Keratinocyte (primary cell): ENCODE results near the gene TEX261.

Experiments
- EZH2 ChIP-seq: IDR thresholded peaks from one replicate; pipeline ENCODE4 v1.6.1; 2012; ENCODE audit warnings: inconsistent platforms, mild to moderate bottlenecking, low read length, moderate library complexity
- TF ChIP-seq, protein P1 (sequence below), 3 experiments: IDR thresholded peaks in 1 of 3; conservative IDR thresholded peaks in 1 of 3; optimal IDR thresholded peaks in 1 of 3; 2 replicates in 2 of 3; 3 replicates in 1 of 3; pipeline versions ENCODE3 to v1.5.1; 2011; ENCODE audit warnings: low read length in 3 of 3, mild to moderate bottlenecking in 3 of 3, moderate library complexity in 2 of 3, control low read depth in 1 of 3, inconsistent platforms in 1 of 3; ENCODE audit not compliant: insufficient read depth in 2 of 3; ENCODE audit errors: extremely low read depth in 1 of 3

DNA sequence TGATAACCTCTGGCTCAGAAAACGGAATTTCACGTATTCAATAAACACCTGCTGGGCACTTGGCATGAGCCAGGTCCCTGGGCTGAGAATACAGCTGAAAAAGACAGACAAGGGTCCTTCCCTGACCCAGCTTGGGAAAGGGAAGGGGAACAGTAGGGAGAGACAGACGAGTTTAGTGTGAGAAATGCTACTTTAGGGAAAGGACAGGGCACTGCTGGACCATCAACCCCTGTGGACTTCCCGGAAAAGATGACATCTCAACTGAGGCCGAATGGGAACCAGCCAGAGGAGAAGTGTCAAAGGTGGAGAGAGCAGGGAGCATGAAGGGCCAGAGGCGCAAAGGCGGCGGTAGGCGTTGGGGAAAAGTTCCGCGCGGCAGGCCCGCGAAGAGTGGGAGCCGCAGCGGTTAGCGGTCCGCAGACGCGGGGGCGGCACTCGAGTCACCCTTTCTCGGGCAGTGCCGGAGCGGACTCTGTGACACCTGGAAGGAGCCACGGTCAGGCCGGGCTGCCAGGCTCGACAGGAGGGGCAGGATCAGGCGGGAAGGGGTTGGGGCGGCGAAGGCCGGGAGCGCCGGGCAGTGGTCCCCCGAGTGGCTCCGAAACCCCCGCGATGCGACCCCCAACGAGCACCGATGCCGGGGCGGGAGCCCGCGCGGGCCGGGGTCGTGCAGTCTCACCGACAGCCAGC, 519 bp downstream of the TEX261 start:
- TF ChIP-seq, protein P1, sequence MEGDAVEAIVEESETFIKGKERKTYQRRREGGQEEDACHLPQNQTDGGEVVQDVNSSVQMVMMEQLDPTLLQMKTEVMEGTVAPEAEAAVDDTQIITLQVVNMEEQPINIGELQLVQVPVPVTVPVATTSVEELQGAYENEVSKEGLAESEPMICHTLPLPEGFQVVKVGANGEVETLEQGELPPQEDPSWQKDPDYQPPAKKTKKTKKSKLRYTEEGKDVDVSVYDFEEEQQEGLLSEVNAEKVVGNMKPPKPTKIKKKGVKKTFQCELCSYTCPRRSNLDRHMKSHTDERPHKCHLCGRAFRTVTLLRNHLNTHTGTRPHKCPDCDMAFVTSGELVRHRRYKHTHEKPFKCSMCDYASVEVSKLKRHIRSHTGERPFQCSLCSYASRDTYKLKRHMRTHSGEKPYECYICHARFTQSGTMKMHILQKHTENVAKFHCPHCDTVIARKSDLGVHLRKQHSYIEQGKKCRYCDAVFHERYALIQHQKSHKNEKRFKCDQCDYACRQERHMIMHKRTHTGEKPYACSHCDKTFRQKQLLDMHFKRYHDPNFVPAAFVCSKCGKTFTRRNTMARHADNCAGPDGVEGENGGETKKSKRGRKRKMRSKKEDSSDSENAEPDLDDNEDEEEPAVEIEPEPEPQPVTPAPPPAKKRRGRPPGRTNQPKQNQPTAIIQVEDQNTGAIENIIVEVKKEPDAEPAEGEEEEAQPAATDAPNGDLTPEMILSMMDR (optimal IDR thresholded peaks at IDR 0.05 in 1 of 3, IDR thresholded peaks at IDR 0.05 in 1 of 3, conservative IDR thresholded peaks at IDR 0.05 in 1 of 3; ENCODE audit: extremely low read depth in 1 of 3, insufficient read depth in 2 of 3, low read length in 3 of 3), result no peak
- TF ChIP-seq EZH2, result no peak
